GM04504 (cell line): ENCODE measurements around the gene HRH4.

ENCODE experiments used
- DNase-seq: peaks from one replicate; pipeline ENCODE4 v3.0.0-alpha.2; 2012; ENCODE audit warnings: low read depth

The HRH4 gene

DNA sequence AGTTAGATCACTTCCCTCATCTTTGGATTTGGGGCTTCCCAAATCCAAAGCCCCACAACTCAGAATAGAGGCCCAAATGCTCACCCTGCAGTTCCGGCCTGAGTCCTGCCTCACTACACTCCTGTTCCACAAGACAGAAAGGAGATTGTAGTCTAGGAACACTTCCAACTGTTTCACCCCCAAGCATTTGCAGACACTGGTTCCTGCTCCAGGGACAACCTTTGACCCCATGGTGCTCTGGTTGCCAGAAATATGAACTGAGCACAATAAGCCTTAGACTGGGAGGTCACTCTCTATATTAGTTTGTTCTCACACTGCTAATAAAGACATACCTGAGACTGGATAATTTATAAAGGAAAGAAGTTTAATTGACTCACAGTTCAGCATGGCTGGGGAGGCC is 49.0 kb downstream of the HRH4 start:
- DNase-seq, result no peak

DNA sequence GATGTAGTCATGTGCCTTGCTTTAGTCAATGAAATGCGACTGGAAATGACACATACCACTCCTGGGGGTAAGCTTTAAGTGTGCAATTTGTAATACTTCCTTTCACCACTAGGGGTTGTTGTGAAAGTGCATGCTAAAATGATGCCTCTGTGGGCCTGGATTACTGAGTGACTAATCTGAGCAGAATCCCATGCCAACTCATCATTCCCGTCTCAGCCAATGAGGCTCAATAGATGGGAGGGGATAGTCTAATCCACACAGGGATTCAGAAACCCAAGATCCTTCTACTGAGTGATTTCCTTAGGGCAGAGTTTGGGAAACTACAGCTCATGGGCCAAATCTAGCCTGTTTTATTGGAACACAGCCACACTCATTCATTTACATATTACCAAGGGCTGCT is 54.0 kb downstream of the HRH4 start:
- DNase-seq, result no peak

DNA sequence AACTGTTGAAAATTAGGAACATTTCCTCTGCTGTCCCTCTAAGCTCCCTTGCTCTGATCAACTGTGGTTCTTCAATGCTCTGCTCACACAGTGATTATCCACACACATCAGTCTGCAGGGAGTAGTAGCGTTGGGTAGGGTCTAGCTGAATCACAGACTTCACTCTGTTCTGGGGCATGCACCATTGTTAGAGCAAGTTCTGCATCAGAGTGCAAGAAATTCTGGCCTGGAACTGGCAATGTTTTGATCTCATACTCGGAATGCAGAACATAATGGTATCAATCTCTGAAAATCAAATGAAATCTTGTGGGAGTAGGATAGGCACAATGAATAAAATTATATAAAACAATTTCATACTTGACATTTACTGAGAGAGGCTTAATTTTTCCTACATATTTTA is 55.3 kb downstream of the HRH4 start:
- no peak for DNase-seq

DNA sequence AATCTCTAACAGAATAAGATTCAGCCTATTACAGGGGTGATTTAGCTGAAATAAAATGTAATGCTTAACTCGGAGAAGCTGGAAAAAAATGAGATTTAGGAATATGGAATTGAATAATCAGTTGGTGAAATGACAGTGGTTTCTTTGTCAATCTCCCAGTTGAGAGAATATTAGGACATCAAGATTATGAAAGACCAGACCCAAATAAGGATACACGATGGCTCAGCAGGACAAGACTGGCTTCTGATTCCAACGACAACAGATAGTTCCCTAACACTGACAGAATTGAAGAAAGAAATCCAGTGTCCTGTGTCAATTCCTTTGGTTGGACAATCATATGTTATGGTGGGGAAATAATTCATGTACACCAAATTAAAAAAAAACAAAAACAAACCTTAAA is 55.8 kb downstream of the HRH4 start:
- DNase-seq, result no peak

DNA sequence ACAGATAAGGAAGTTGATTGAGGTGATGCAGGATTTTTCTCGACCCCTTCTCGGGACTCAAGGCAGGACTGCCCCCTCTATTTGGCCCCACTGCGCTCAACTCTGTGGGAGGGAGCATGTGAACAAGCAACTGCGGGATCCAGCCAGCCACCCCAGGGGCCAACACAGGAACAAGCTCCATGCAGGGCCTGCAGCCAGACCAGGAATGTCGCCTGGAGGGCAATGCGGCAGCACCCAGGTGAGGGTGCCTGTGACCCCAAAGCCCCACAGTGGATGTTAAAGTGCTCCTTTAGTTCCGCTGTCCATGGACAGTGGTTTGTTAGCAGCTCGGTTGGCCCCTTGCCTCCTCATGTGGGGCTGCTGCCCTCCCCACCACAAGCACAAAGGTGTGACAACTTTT is 57.1 kb downstream of the HRH4 start:
- no peak for DNase-seq

DNA sequence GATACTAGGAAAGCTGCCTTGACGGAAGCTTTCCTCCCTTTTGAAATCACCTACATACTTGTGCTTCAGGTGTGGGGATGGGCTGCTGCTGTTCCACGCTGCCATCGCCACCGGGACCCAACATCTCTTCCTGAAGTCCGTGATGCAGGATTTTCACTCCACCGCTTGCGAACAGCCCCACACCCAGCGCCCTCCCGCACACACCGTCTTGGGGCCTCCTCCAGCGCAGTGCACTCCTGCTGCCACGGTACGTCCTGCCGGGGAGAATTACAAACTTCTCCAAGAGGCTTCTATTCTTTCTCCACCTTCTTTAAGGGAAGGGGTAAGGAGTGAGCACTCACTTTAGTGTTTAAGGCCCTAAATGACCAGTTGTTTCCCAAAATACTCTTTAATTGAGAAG is 58.2 kb downstream of the HRH4 start:
- DNase-seq, result no peak
